HepG2 (cell line): Measurements from ENCODE around the gene TTBK1.

ENCODE experiments used
- CTCF ChIP-seq: sonication (generic); formaldehyde crosslinking; IDR thresholded peaks from 2 replicates; pipeline ENCODE4 v1.5.0; 2020; ENCODE audit warnings: mild to moderate bottlenecking, missing genetic modification reagents, moderate library complexity
- E2F5 ChIP-seq: sonication (generic); formaldehyde crosslinking; conservative IDR thresholded peaks from 2 replicates; pipeline ENCODE4 v1.4.0; 2020; ENCODE audit warnings: missing genetic modification reagents
- EP300 ChIP-seq, 3 experiments: sonication (generic) in 1 of 3; formaldehyde crosslinking in 1 of 3; IDR thresholded peaks; 2 replicates each; pipeline versions ENCODE4 v1.5.1 to v1.6.1; 2011 to 2020; ENCODE audit warnings: low read depth in 2 of 3, low read length in 2 of 3, borderline replicate concordance in 1 of 3, improper control_type of control experiment in 1 of 3, mild to moderate bottlenecking in 1 of 3, missing genetic modification reagents in 1 of 3, moderate library complexity in 1 of 3
- HNRNPL ChIP-seq: fragments of 200-400 bp; formaldehyde crosslinking; IDR thresholded peaks from 2 replicates; pipeline ENCODE4 v1.6.1; 2017; ENCODE audit warnings: mild to moderate bottlenecking, low read depth, low read length
- PATZ1 ChIP-seq: sonication (generic); formaldehyde crosslinking; IDR thresholded peaks from 2 replicates; pipeline ENCODE4 v1.4.0; 2020; ENCODE audit warnings: missing genetic modification reagents
- TGIF2 ChIP-seq: IDR thresholded peaks from 2 replicates; pipeline ENCODE4 v1.6.1; 2016; ENCODE audit warnings: control low read depth, missing compliant biosample characterization
- ZBTB2 ChIP-seq: sonication (generic); formaldehyde crosslinking; IDR thresholded peaks from 2 replicates; pipeline ENCODE4 v1.8.0; 2022; ENCODE audit warnings: low read depth, missing genetic modification reagents
- ZNF256 ChIP-seq: sonication (generic); formaldehyde crosslinking; conservative IDR thresholded peaks from 2 replicates; pipeline ENCODE4 v1.4.0; 2020; ENCODE audit warnings: missing genetic modification reagents
- ZNF484 ChIP-seq: sonication (generic); formaldehyde crosslinking; IDR thresholded peaks from 2 replicates; pipeline ENCODE4 v1.5.1; 2020; ENCODE audit warnings: mild to moderate bottlenecking, low read depth, missing genetic modification reagents, borderline replicate concordance

GRCh38 chr6:43284991-43285781 lies 41.9 kb downstream of the TTBK1 start:
- TF ChIP-seq HNRNPL = no peak
- no peak for TF ChIP-seq ZBTB2 (CRISPR knock-in tag)
- TF ChIP-seq CTCF (CRISPR knock-in tag) = no peak
- TF ChIP-seq PATZ1 = no peak
- no peak for TF ChIP-seq E2F5 (CRISPR knock-in tag)
- no peak for TF ChIP-seq ZNF484 (CRISPR knock-in tag)
- TF ChIP-seq ZNF256 (CRISPR knock-in tag) = no peak
- no peak for TF ChIP-seq TGIF2
- no peak for TF ChIP-seq EP300 (IDR thresholded peaks at IDR 0.05; ENCODE audit: low read depth in 2 of 2, low read length in 2 of 2)
- TF ChIP-seq EP300 (CRISPR knock-in tag; IDR thresholded peaks at IDR 0.05; ENCODE audit: borderline replicate concordance) = no peak
